ENCODE results near the gene GPR33.

GPR33 gene

GRCh38 chr14:31505411-31505810 is 17.6 kb upstream of the GPR33 start:
- H3K4me3 ChIP-seq (ENCODE audit: low read length, poor library complexity, severe bottlenecking), result no peak overlapping the region
- TF ChIP-seq CTCF (conservative IDR thresholded peaks at IDR 0.05; ENCODE audit: low read length) (no peak), EZH2phosphoT487 (IDR thresholded peaks at IDR 0.05; ENCODE audit: borderline replicate concordance) (no peak)
- H3K9me2 ChIP-seq (replicated peaks; ENCODE audit: low read depth, low read length), result no peaks in the 10 kb centered on the region
- H3K4me1 ChIP-seq (ENCODE audit: insufficient read depth, low read length, poor library complexity, severe bottlenecking), result no peaks in the 10 kb centered on the region
- H2AFZ ChIP-seq (ENCODE audit: low read length), result no peak overlapping the region
- H3K36me3 ChIP-seq (ENCODE audit: insufficient read depth, low read length), result no peaks in the 10 kb centered on the region
- H3K9ac ChIP-seq (ENCODE audit: low read depth, low read length, poor library complexity, severe bottlenecking), result no peak overlapping the region
- no peaks in the 10 kb centered on the region for H3F3A ChIP-seq (ENCODE audit: low read depth)
- H3K4me2 ChIP-seq (ENCODE audit: low read depth, low read length, poor library complexity, severe bottlenecking), result no peak overlapping the region
- no peaks in the 10 kb centered on the region for H3K79me2 ChIP-seq (ENCODE audit: insufficient read depth, low read length)
- no peaks in the 10 kb centered on the region for H3K27me3 ChIP-seq (ENCODE audit: insufficient read depth, low read length, poor library complexity, severe bottlenecking)
- H4K20me1 ChIP-seq (ENCODE audit: insufficient read depth, low read length, poor library complexity, severe bottlenecking), result no peaks in the 10 kb centered on the region
- H3K9me3 ChIP-seq (ENCODE audit: insufficient read depth, low read depth, low read length), result no peaks in the 10 kb centered on the region

- H3K4me3 ChIP-seq (ENCODE audit: low read length, poor library complexity, severe bottlenecking), result no peak overlapping the region
- no peaks in the 10 kb centered on the region for H3K9me3 ChIP-seq (ENCODE audit: insufficient read depth, low read depth, low read length)
- H3K4me2 ChIP-seq (ENCODE audit: low read depth, low read length, poor library complexity, severe bottlenecking), result no peak overlapping the region
- no peaks in the 10 kb centered on the region for H3K27me3 ChIP-seq (ENCODE audit: insufficient read depth, low read length, poor library complexity, severe bottlenecking)
- H3F3A ChIP-seq (ENCODE audit: low read depth), result no peaks in the 10 kb centered on the region
- H3K9ac ChIP-seq (ENCODE audit: low read depth, low read length, poor library complexity, severe bottlenecking), result no peak overlapping the region
- no peaks in the 10 kb centered on the region for H3K36me3 ChIP-seq (ENCODE audit: insufficient read depth, low read length)
- H2AFZ ChIP-seq (ENCODE audit: low read length), result no peak overlapping the region
- no peaks in the 10 kb centered on the region for H3K9me2 ChIP-seq (replicated peaks; ENCODE audit: low read depth, low read length)
- no peaks in the 10 kb centered on the region for H4K20me1 ChIP-seq (ENCODE audit: insufficient read depth, low read length, poor library complexity, severe bottlenecking)
- no peak for TF ChIP-seq CTCF (conservative IDR thresholded peaks at IDR 0.05; ENCODE audit: low read length)
- no peak for TF ChIP-seq EZH2phosphoT487 (IDR thresholded peaks at IDR 0.05; ENCODE audit: borderline replicate concordance)
- no peaks in the 10 kb centered on the region for H3K79me2 ChIP-seq (ENCODE audit: insufficient read depth, low read length)
- no peaks in the 10 kb centered on the region for H3K4me1 ChIP-seq (ENCODE audit: insufficient read depth, low read length, poor library complexity, severe bottlenecking)
Measured at GRCh38 chr14:31501870-31502269, 14.0 kb upstream of the GPR33 start.

GRCh38 chr14:31492759-31493498 is 5.1 kb upstream of the GPR33 start:
- Histone ChIP-seq H3K4me3 (ENCODE audit: low read length, poor library complexity, severe bottlenecking) (no peak overlapping the region), H3K4me1 (ENCODE audit: insufficient read depth, low read length, poor library complexity, severe bottlenecking) (no peaks in the 10 kb centered on the region), H3K9ac (ENCODE audit: low read depth, low read length, poor library complexity, severe bottlenecking) (no peak overlapping the region), H4K20me1 (ENCODE audit: insufficient read depth, low read length, poor library complexity, severe bottlenecking) (no peaks in the 10 kb centered on the region), H2AFZ (ENCODE audit: low read length) (no peak overlapping the region), H3K27me3 (ENCODE audit: insufficient read depth, low read length, poor library complexity, severe bottlenecking) (no peaks in the 10 kb centered on the region), H3K4me2 (ENCODE audit: low read depth, low read length, poor library complexity, severe bottlenecking) (no peak overlapping the region), H3K36me3 (ENCODE audit: insufficient read depth, low read length) (no peaks in the 10 kb centered on the region), H3K9me3 (ENCODE audit: insufficient read depth, low read depth, low read length) (no peaks in the 10 kb centered on the region), H3K9me2 (replicated peaks; ENCODE audit: low read depth, low read length) (no peaks in the 10 kb centered on the region), H3F3A (ENCODE audit: low read depth) (no peaks in the 10 kb centered on the region), H3K79me2 (ENCODE audit: insufficient read depth, low read length) (no peaks in the 10 kb centered on the region)
- no peak for TF ChIP-seq EZH2phosphoT487 (IDR thresholded peaks at IDR 0.05; ENCODE audit: borderline replicate concordance)
- TF ChIP-seq CTCF (conservative IDR thresholded peaks at IDR 0.05; ENCODE audit: low read length), result no peak

Measured in Loucy (cell line).